Type B pancreatic cell (in vitro differentiated cells): ENCODE data around the gene GLI3. TPM values are rescaled to one million over a fixed set of nuclear protein-coding genes. Genes with fewer than 3 reads are reported as not detected.

Experiments
- DNase-seq: peaks from one replicate; pipeline ENCODE4 v3.0.0; 2021; ENCODE audit warnings: mixed read lengths; ENCODE audit not compliant: unreplicated experiment; ENCODE audit errors: extremely low spot score
- H3K27ac Mint-ChIP-seq: 2 replicates; pipeline ENCODE4 v1.8.0; 2021; ENCODE audit warnings: mild to moderate bottlenecking, mixed read lengths
- H3K27me3 Mint-ChIP-seq: 2 replicates; pipeline ENCODE4 v1.8.0; 2021; ENCODE audit warnings: mixed read lengths
- H3K36me3 Mint-ChIP-seq: 2 replicates; pipeline ENCODE4 v1.8.0; 2021; ENCODE audit warnings: mixed read lengths
- H3K4me1 Mint-ChIP-seq: one replicate; pipeline ENCODE4 v1.8.0; 2021; ENCODE audit warnings: mixed read lengths; ENCODE audit not compliant: unreplicated experiment
- H3K4me3 Mint-ChIP-seq: 2 replicates; pipeline ENCODE4 v1.8.0; 2021; ENCODE audit warnings: mild to moderate bottlenecking, mixed read lengths
- H3K9me3 Mint-ChIP-seq: 2 replicates; pipeline ENCODE4 v1.8.0; 2021; ENCODE audit warnings: mixed read lengths
- total RNA-seq: library from RNA; stranded (reverse); gene quantifications from 2 replicates; pipeline ENCODE4 v1.2.1, GENCODE V29; 2021; ENCODE audit warnings: low replicate concordance
- TF ChIP-seq, protein P1 (sequence below): fragments of 200-600 bp; sonication (generic); conservative IDR thresholded peaks from 2 replicates; pipeline ENCODE4 v1.5.0; 2021; ENCODE audit warnings: antibody characterized with exemption, mild to moderate bottlenecking

GLI3 gene
- total RNA-seq, 1 donor from 2014 or later, result 141 TPM

DNA sequence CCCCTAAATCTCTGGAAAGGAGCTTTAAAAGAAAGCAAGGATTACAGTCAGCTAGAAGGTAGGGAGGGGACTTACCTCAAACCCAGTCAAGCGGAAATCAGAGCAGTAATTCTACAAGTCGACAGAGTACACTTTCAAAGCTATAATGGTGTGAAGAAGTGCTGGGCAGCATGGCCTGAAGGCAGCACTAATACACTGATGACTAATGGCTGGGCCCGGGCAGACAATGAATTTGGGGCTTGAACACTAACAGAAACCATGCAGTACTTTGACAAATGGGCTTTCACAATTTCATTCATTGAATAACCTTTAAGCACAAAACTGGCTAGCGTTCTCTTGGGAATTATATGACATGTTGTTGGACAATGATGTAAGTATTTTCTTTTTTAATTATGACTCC, 4.7 kb downstream of the GLI3 start:
- no peaks in the 10 kb centered on the region for H3K36me3 Mint-ChIP-seq
- peak overlapping the region; percentile 96 for H3K4me3 Mint-ChIP-seq
- H3K27ac Mint-ChIP-seq, result peak overlapping the region; percentile 46
- H3K9me3 Mint-ChIP-seq, result no peaks in the 10 kb centered on the region
- H3K4me1 Mint-ChIP-seq, result peaks cover 62% of the 10 kb centered on the region
- no peak for DNase-seq
- peaks cover 13% of the 10 kb centered on the region for H3K27me3 Mint-ChIP-seq
- TF ChIP-seq, protein P1, sequence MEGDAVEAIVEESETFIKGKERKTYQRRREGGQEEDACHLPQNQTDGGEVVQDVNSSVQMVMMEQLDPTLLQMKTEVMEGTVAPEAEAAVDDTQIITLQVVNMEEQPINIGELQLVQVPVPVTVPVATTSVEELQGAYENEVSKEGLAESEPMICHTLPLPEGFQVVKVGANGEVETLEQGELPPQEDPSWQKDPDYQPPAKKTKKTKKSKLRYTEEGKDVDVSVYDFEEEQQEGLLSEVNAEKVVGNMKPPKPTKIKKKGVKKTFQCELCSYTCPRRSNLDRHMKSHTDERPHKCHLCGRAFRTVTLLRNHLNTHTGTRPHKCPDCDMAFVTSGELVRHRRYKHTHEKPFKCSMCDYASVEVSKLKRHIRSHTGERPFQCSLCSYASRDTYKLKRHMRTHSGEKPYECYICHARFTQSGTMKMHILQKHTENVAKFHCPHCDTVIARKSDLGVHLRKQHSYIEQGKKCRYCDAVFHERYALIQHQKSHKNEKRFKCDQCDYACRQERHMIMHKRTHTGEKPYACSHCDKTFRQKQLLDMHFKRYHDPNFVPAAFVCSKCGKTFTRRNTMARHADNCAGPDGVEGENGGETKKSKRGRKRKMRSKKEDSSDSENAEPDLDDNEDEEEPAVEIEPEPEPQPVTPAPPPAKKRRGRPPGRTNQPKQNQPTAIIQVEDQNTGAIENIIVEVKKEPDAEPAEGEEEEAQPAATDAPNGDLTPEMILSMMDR, result no peak

DNA sequence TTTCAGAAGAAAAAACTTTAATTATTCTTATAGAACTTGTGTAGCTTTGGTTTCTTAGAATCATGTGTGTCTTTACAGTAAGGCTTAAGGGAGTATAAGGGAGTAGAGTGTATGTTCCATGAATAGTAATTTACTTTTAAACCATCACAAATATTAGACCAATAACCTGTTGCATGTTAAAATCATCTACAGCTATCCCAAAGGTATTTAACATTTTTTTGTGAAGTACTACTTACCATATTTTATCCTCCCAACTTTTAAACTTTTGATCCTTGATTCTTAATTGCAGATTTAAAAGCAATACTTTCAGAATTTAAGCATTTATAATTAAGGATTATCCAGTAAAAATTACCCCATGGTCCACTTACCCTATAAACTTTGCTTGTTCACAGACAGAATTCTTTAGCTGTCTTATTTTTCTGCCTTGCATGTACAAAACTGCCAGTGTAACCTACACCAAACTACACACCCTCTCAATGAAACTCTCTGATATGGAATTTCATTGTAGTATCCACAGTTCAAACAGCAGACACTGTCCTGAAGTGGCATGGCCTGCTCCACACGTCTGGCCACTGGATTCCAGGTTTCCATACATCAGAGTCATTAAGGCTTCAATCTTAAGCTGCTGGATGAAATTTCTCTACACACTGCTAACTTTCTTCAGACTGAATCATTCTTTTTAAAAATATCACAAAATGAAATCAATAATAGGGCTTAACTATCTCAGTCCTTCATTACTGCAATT, 5.8 kb downstream of the GLI3 start:
- Mint-ChIP-seq H3K4me3 (peak overlapping the region; percentile 96), H3K36me3 (peaks cover 5% of the 10 kb centered on the region), H3K27me3 (peaks cover 13% of the 10 kb centered on the region), H3K9me3 (no peaks in the 10 kb centered on the region), H3K27ac (peak overlapping the region; percentile 51), H3K4me1 (peaks cover 72% of the 10 kb centered on the region)
- TF ChIP-seq, protein P1, result no peak
- DNase-seq, result no peak

DNA sequence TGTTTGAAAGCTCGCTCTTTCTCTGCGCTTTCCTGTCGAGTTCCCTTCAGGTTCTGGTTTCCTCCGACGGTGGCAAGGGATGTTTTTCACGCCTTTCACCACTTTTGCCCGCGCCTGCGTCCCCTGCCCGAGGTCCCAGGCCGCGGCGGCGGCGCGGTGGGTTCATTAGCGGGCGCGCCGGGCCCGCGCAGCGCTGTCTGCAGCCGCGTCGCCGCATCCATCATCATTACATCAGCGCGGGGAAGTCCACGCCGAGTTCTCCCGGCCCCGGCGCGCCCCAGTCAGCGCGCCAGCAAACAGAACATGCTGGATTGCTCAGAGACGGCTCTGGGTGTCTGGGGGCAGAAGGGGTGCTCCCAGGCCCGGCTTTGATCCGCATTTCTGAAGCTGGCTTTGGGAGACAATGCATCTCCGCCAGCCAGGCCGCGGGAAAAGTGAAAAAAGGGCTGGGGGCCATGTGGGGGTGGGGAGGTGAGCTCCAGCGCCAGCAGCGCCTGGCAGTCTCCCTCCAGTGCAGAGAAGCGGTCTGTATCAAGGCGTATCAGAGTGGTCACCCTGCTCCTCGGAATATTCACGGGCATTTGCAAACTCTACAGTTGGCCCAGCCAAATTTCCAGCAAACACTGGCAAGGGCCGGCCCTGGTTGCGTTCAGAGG, 8.9 kb downstream of the GLI3 start:
- Mint-ChIP-seq H3K4me3 (peak overlapping the region; percentile 85), H3K27ac (peak overlapping the region; percentile 74), H3K4me1 (peaks cover 81% of the 10 kb centered on the region), H3K36me3 (peaks cover 27% of the 10 kb centered on the region), H3K9me3 (no peaks in the 10 kb centered on the region), H3K27me3 (peaks cover 6% of the 10 kb centered on the region)
- DNase-seq, result no peak
- TF ChIP-seq, protein P1, result no peak

DNA sequence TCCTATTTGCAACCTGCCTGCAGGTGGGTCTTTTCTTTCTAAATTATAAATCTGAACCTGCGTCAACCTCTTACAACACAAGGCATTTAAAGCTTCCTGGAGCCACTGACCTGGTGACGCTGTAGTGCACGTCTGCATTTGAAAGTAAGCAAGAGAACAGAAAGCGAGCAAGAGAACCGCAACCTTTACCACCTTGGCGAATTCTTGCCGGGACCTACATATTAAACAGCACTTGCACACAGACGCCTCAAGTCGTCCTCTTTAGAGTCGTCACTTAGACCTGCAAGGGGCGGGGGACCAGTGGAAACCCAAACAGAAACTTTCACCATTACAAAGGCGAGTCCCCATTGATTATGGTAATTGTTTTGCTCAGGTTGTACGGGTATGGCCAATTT, 9.5 kb downstream of the GLI3 start:
- Mint-ChIP-seq H3K9me3 (no peaks in the 10 kb centered on the region), H3K4me1 (peaks cover 77% of the 10 kb centered on the region), H3K27ac (peak overlapping the region; percentile 74), H3K27me3 (peaks cover 6% of the 10 kb centered on the region), H3K4me3 (peak overlapping the region; percentile 85), H3K36me3 (peaks cover 27% of the 10 kb centered on the region)
- no peak for DNase-seq
- TF ChIP-seq, protein P1, result peak; percentile 22

DNA sequence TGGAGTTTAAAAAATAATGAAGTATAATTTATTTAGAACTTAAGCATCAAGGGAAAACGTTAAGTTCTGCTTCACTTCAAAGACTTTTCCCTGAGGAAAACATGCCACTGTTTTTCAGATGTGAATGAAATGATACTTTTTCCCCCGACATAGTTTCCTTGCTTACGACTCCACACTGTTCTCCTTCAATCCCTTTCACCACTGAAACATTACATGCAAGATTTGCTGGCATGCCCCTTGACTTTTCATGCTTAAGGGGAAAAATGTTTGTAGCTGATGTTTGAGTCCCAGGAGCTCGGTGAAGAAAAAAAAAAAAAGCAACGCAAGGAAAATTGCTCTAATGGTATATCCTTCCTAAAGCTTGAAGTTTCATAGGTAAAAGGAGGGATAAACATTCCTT, 10.0 kb downstream of the GLI3 start:
- Mint-ChIP-seq H3K9me3 (no peaks in the 10 kb centered on the region), H3K27ac (peak overlapping the region; percentile 74), H3K4me3 (peak overlapping the region; percentile 85), H3K27me3 (peaks cover 6% of the 10 kb centered on the region), H3K4me1 (peaks cover 75% of the 10 kb centered on the region), H3K36me3 (peaks cover 31% of the 10 kb centered on the region)
- TF ChIP-seq, protein P1, result no peak
- no peak for DNase-seq
